Islet precursor cell (in vitro differentiated cells): Measurements from ENCODE around the gene NPB.
A peak's percentile ranks its signal among the peaks of the same experiment; 100 is the strongest.

ENCODE experiments used
- DNase-seq: peaks from one replicate; pipeline ENCODE4 v3.0.0-alpha.2; 2018

The NPB gene

GRCh38 chr17:81927653-81928543 lies 25.9 kb downstream of the NPB start, which contains the start of gene MAFG:
Gene MAFG (minus strand): TSS chr17:81927735. CDS start chr17:81923185, 4,550 bp downstream.
- peak; percentile 98 for DNase-seq

GRCh38 chr17:81928544-81929252 lies 26.7 kb downstream of the NPB start:
- DNase-seq, result no peak

- no peak for DNase-seq
Observed at GRCh38 chr17:81929253-81930141, 27.5 kb downstream of the NPB start.

- no peak for DNase-seq
Observed at GRCh38 chr17:81930142-81931125, 28.4 kb downstream of the NPB start.

GRCh38 chr17:81931189-81931556 lies 29.1 kb downstream of the NPB start:
- DNase-seq, result no peak

GRCh38 chr17:81931557-81932332 lies 29.7 kb downstream of the NPB start:
- DNase-seq, result no peak

- no peak for DNase-seq
Observed at GRCh38 chr17:81932333-81932983, 30.4 kb downstream of the NPB start.

GRCh38 chr17:81933178-81933699 lies 31.2 kb downstream of the NPB start:
- no peak for DNase-seq

GRCh38 chr17:81934098-81934757 lies 32.2 kb downstream of the NPB start:
- DNase-seq, result no peak

- no peak for DNase-seq
Observed at GRCh38 chr17:81934850-81935708, 33.0 kb downstream of the NPB start.

- no peak for DNase-seq
Observed at GRCh38 chr17:81935709-81936084, 33.7 kb downstream of the NPB start.

- no peak for DNase-seq
Observed at GRCh38 chr17:81939218-81939617, 37.2 kb downstream of the NPB start.

- no peak for DNase-seq
Observed at GRCh38 chr17:81939881-81940385, 37.9 kb downstream of the NPB start.

- no peak for DNase-seq
Observed at GRCh38 chr17:81940538-81941483, 38.8 kb downstream of the NPB start.

- no peak for DNase-seq
Observed at GRCh38 chr17:81941484-81942166, 39.6 kb downstream of the NPB start.

GRCh38 chr17:81942167-81942553 lies 40.1 kb downstream of the NPB start:
- DNase-seq, result no peak

- DNase-seq, result no peak
Observed at GRCh38 chr17:81944858-81945257, 42.8 kb downstream of the NPB start.
